GM23338 (cell line): ENCODE results near the gene PLEKHM2. TPM values are rescaled to one million over a fixed set of nuclear protein-coding genes. Genes with fewer than 3 reads are reported as not detected.
A peak's percentile ranks its signal among the peaks of the same experiment; 100 is the strongest.
"Not testable (repeated sequence)": the region's sequence is repeated elsewhere in the genome, so short reads cannot be mapped to it uniquely, and the experiment has no call there.

ENCODE experiments used
- ATAC-seq: fragments of 200-7000 bp; cut with Tn5 transposase; 3 replicates; pipeline ENCODE4 v1.9.1; 2020
- DNase-seq: peaks from one replicate; pipeline ENCODE4 v3.0.0-alpha.2; 2015; ENCODE audit warnings: low spot score
- H2AFZ ChIP-seq: fragments of 200-600 bp; sonication (generic); 2 replicates; pipeline ENCODE4 v1.8.0; 2016; ENCODE audit warnings: antibody characterized with exemption, mild to moderate bottlenecking, moderate library complexity
- H3F3A ChIP-seq: fragments of 200-600 bp; sonication (generic); replicated peaks from 2 replicates; pipeline ENCODE4 v1.8.0; 2017; ENCODE audit warnings: antibody characterized with exemption, mixed run types, low read depth
- H3K27ac ChIP-seq: fragments of 200-600 bp; sonication (generic); 2 replicates; pipeline ENCODE4 v1.6.1; 2016; ENCODE audit warnings: low read depth
- H3K27me3 ChIP-seq: fragments of 200-600 bp; sonication (generic); 2 replicates; pipeline ENCODE4 v1.8.0; 2016; ENCODE audit warnings: mild to moderate bottlenecking, mixed run types, moderate library complexity; ENCODE audit not compliant: insufficient read depth
- H3K36me3 ChIP-seq: fragments of 200-600 bp; sonication (generic); 2 replicates; pipeline ENCODE4 v1.8.0; 2016; ENCODE audit warnings: mild to moderate bottlenecking; ENCODE audit not compliant: insufficient read depth
- H3K4me1 ChIP-seq: fragments of 200-600 bp; sonication (generic); 2 replicates; pipeline ENCODE4 v1.8.0; 2016; ENCODE audit warnings: mild to moderate bottlenecking, moderate library complexity; ENCODE audit not compliant: insufficient read depth
- H3K4me2 ChIP-seq: fragments of 200-600 bp; sonication (generic); 2 replicates; pipeline ENCODE4 v1.7.1; 2017; ENCODE audit warnings: mixed run types
- H3K4me3 ChIP-seq: fragments of 200-600 bp; sonication (generic); 2 replicates; pipeline ENCODE4 v1.6.1; 2016; ENCODE audit warnings: mixed run types
- H3K79me2 ChIP-seq: fragments of 200-600 bp; sonication (generic); replicated peaks from 2 replicates; pipeline ENCODE4 v1.8.0; 2017; ENCODE audit warnings: mild to moderate bottlenecking; ENCODE audit not compliant: insufficient read depth
- H3K9me2 ChIP-seq: fragments of 200-600 bp; sonication (generic); 2 replicates; pipeline ENCODE4 v1.8.0; 2017; ENCODE audit not compliant: insufficient read depth
- H4K20me1 ChIP-seq: fragments of 200-600 bp; sonication (generic); replicated peaks from 2 replicates; pipeline ENCODE4 v1.8.0; 2017; ENCODE audit warnings: mild to moderate bottlenecking; ENCODE audit not compliant: insufficient read depth
- H3K27ac Mint-ChIP-seq: 2 replicates; pipeline ENCODE4 v1.8.0; 2020; ENCODE audit warnings: inconsistent platforms, mild to moderate bottlenecking, moderate library complexity, mixed read lengths
- H3K27me3 Mint-ChIP-seq: 3 replicates; pipeline ENCODE4 v1.8.0; 2022; ENCODE audit warnings: low read depth, mild to moderate bottlenecking, moderate library complexity, mixed read lengths, inconsistent platforms; ENCODE audit not compliant: insufficient read depth, poor library complexity
- H3K36me3 Mint-ChIP-seq: 3 replicates; pipeline ENCODE4 v1.8.0; 2021; ENCODE audit warnings: low read depth, mild to moderate bottlenecking, inconsistent platforms, moderate library complexity, mixed read lengths
- H3K4me1 Mint-ChIP-seq: 3 replicates; pipeline ENCODE4 v1.8.0; 2020; ENCODE audit warnings: mild to moderate bottlenecking, inconsistent platforms, mixed read lengths
- H3K4me3 Mint-ChIP-seq: 3 replicates; pipeline ENCODE4 v1.8.0; 2021; ENCODE audit warnings: moderate library complexity, mild to moderate bottlenecking, inconsistent platforms, mixed read lengths
- H3K9me3 Mint-ChIP-seq: 3 replicates; pipeline ENCODE4 v1.8.0; 2020; ENCODE audit warnings: moderate library complexity, mild to moderate bottlenecking, inconsistent platforms, mixed read lengths
- EZH2phosphoT487 ChIP-seq: fragments of 200-600 bp; sonication (generic); IDR thresholded peaks from one replicate; pipeline ENCODE4 v1.8.1; 2018; ENCODE audit warnings: antibody characterized with exemption; ENCODE audit not compliant: unreplicated experiment
- POLR2AphosphoS5 ChIP-seq: IDR thresholded peaks from 2 replicates; pipeline ENCODE4 v1.6.1; 2016; ENCODE audit warnings: antibody characterized with exemption, low read depth
- STAT1 ChIP-seq: IDR thresholded peaks from one replicate; pipeline ENCODE4 v1.6.1; 2016; ENCODE audit warnings: antibody characterized with exemption; ENCODE audit not compliant: unreplicated experiment
- ZNF114 ChIP-seq: fragments of 250-450 bp; sonication (Bioruptor Pico); IDR thresholded peaks from 2 replicates; pipeline ENCODE4 v1.5.0; 2020; ENCODE audit warnings: mild to moderate bottlenecking, moderate library complexity
- polyA plus RNA-seq: library from polyadenylated mRNA; unstranded; fragments of >200 nt; fragmentation: Nextera tagmentation; extraction: Ambion mirVana; gene quantifications from 2 replicates; pipeline ENCODE4 v1.2.1, GENCODE V29; 2016
- total RNA-seq: library from RNA; depleted of rRNA; stranded (reverse); fragments of >200 nt; shearing (Covaris generic); gene quantifications from 2 replicates; pipeline ENCODE4 v1.2.3, GENCODE V29; 2014
- TF ChIP-seq, protein P1 (sequence below), 2 experiments: fragments of 200-600 bp in 1 of 2; sonication (generic) in 1 of 2; conservative IDR thresholded peaks; 2 replicates each; pipeline versions ENCODE4 v1.5.1 to v1.6.1; 2016 to 2017; ENCODE audit warnings: antibody characterized with exemption in 2 of 2, low read depth in 2 of 2, mild to moderate bottlenecking in 2 of 2, moderate library complexity in 1 of 2

PLEKHM2 gene
- total and polyA plus RNA-seq, 2 experiments from 2014 or later = 11.2 to 40.0 TPM

DNA sequence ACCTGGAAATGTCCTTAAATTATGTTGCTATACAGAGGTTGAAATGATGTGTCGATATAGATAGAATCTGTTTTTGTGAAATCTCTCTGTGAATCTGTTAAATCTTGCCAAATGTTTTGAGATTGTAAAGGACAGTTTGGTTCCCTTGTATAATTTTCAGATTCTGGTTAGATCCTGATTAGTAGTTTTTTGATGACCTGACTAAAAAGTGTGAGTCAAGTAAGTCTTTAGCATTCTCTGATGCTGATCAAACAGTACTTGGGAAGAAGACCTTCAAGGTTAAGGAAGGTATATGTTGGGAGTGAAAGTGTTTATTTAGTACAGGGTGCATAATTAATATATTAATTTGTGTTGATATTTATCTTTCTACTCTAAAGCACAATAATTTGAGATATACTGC, 34.2 kb upstream of the PLEKHM2 start:
- Histone ChIP-seq H3F3A (0 out of 2 replicates have a peak, but pooled peaks cover 8% of the 10 kb centered on the region), H3K27ac (no peak overlapping the region), H3K4me3 (no peak overlapping the region), H3K4me1 (no peaks in the 10 kb centered on the region), H3K9me2 (no peaks in the 10 kb centered on the region), H3K36me3 (peaks cover 39% of the 10 kb centered on the region), H3K79me2 (peaks cover 20% of the 10 kb centered on the region), H2AFZ (no peak overlapping the region), H3K4me2 (no peak overlapping the region), H4K20me1 (no peaks in the 10 kb centered on the region; the same call in none of the 2 replicates), H3K27me3 (no peaks in the 10 kb centered on the region)
- no peaks in the 10 kb centered on the region for H3K4me1 Mint-ChIP-seq
- ATAC-seq (no peak), DNase-seq (no peak)
- H3K4me3 Mint-ChIP-seq = no peak overlapping the region
- no peak overlapping the region for H3K27ac Mint-ChIP-seq
- TF ChIP-seq STAT1 (no peak), POLR2AphosphoS5 (no peak)
- peaks cover 10% of the 10 kb centered on the region for H3K27me3 Mint-ChIP-seq
- H3K36me3 Mint-ChIP-seq = peaks cover 66% of the 10 kb centered on the region
- H3K9me3 Mint-ChIP-seq = no peaks in the 10 kb centered on the region

GRCh38 chr1:15650433-15650832, 33.7 kb upstream of the PLEKHM2 start:
- Histone ChIP-seq H3K79me2 (peaks cover 15% of the 10 kb centered on the region), H3K27me3 (no peaks in the 10 kb centered on the region), H3K36me3 (peaks cover 44% of the 10 kb centered on the region), H3K4me2 (no peak overlapping the region), H2AFZ (no peak overlapping the region), H3F3A (0 out of 2 replicates have a peak, but pooled peaks cover 5% of the 10 kb centered on the region), H3K4me3 (no peak overlapping the region), H4K20me1 (no peaks in the 10 kb centered on the region; the same call in none of the 2 replicates), H3K9me2 (no peaks in the 10 kb centered on the region), H3K27ac (no peak overlapping the region), H3K4me1 (no peaks in the 10 kb centered on the region)
- Mint-ChIP-seq H3K9me3 (no peaks in the 10 kb centered on the region), H3K4me1 (no peaks in the 10 kb centered on the region), H3K27ac (no peak overlapping the region), H3K4me3 (no peak overlapping the region), H3K36me3 (peaks cover 65% of the 10 kb centered on the region), H3K27me3 (peaks cover 8% of the 10 kb centered on the region)
- DNase-seq (no peak), ATAC-seq (no peak)
- TF ChIP-seq EZH2phosphoT487 = peak; percentile 58
- no peak for TF ChIP-seq ZNF114 (CRISPR knock-in tag)

DNA sequence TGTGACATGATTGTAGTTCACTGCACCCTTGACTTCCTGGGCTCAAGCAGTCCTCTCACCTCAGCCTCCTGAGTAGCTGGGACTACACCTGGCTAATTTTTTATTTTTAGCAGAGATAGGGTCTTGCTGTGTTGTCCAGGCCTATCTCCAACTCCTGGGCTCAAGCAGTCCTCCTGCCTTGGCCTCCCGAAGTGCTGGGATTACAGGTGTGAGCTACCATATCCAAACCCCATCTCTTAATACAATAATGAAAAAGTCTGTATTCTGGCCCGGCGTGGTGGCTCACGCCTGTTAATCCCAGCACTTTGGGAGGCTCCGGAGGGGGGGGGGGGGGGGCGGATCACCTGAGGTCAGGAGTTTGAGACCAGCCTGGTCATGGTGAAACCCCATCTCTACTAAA, 32.0 kb upstream of the PLEKHM2 start:
- H3K9me2 ChIP-seq, H3K4me1 Mint-ChIP-seq, H3K4me3 Mint-ChIP-seq, H3K27me3 ChIP-seq, H3F3A ChIP-seq, H3K4me2 ChIP-seq, H3K27ac Mint-ChIP-seq, H3K27ac ChIP-seq, ATAC-seq, H3K79me2 ChIP-seq, H3K9me3 Mint-ChIP-seq, H4K20me1 ChIP-seq, H3K4me1 ChIP-seq, H2AFZ ChIP-seq, H3K4me3 ChIP-seq, DNase-seq, H3K27me3 Mint-ChIP-seq: not testable (repeated sequence)
- H3K36me3 Mint-ChIP-seq = peaks cover 68% of the 10 kb centered on the region
- peaks cover 59% of the 10 kb centered on the region for H3K36me3 ChIP-seq

DNA sequence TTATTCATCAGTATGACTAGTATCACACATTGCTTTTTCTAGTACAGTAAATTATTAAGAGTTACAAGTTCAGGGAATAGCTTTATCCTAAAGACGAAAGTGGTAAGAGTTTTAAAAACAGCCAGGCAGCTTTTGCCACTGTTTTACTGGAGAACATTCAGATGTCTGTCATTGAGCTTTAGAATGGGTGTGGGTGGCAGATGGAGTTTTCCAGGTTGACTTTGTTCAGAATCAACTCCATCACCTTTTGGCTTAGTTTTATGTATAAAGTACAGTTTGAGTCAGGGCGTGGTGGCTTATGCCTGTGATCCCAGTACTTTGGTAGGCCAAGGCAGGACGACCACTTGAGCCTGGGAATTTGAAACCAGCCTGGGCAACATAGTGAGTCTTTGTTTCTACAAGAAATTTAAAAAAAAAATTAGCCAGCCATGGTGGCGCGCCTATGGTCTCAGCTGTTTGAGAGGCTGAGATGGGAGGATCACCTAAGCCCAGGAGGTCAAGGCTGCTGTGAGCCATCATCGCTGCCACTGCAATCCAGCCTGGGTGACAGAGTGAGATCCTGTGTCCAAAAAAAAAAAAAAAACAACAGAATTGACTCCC, 29.9 kb upstream of the PLEKHM2 start:
- Histone ChIP-seq H3F3A (no peaks in the 10 kb centered on the region), H3K4me3 (no peak overlapping the region), H3K4me2 (no peak overlapping the region), H3K79me2 (no peaks in the 10 kb centered on the region; the same call in 1 of the 2 replicates), H3K4me1 (no peaks in the 10 kb centered on the region), H3K36me3 (peaks cover 65% of the 10 kb centered on the region), H3K27ac (no peak overlapping the region), H4K20me1 (peaks cover 6% of the 10 kb centered on the region), H3K27me3 (no peaks in the 10 kb centered on the region), H3K9me2 (no peaks in the 10 kb centered on the region), H2AFZ (no peak overlapping the region)
- H3K4me1 Mint-ChIP-seq = no peaks in the 10 kb centered on the region
- no peak overlapping the region for H3K4me3 Mint-ChIP-seq
- no peak overlapping the region for H3K27ac Mint-ChIP-seq
- H3K9me3 Mint-ChIP-seq = no peaks in the 10 kb centered on the region
- peaks cover 66% of the 10 kb centered on the region for H3K36me3 Mint-ChIP-seq
- ATAC-seq (no peak), DNase-seq (no peak)
- peaks cover 2% of the 10 kb centered on the region for H3K27me3 Mint-ChIP-seq
- no peak for TF ChIP-seq ZNF114 (CRISPR knock-in tag)
- TF ChIP-seq, protein P1, sequence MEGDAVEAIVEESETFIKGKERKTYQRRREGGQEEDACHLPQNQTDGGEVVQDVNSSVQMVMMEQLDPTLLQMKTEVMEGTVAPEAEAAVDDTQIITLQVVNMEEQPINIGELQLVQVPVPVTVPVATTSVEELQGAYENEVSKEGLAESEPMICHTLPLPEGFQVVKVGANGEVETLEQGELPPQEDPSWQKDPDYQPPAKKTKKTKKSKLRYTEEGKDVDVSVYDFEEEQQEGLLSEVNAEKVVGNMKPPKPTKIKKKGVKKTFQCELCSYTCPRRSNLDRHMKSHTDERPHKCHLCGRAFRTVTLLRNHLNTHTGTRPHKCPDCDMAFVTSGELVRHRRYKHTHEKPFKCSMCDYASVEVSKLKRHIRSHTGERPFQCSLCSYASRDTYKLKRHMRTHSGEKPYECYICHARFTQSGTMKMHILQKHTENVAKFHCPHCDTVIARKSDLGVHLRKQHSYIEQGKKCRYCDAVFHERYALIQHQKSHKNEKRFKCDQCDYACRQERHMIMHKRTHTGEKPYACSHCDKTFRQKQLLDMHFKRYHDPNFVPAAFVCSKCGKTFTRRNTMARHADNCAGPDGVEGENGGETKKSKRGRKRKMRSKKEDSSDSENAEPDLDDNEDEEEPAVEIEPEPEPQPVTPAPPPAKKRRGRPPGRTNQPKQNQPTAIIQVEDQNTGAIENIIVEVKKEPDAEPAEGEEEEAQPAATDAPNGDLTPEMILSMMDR (conservative IDR thresholded peaks at IDR 0.05; ENCODE audit: low read depth in 2 of 2) = no peak
- TF ChIP-seq POLR2AphosphoS5 = no peak
